Measurements from ENCODE around the gene ADGRD1.

The ADGRD1 gene

DNA sequence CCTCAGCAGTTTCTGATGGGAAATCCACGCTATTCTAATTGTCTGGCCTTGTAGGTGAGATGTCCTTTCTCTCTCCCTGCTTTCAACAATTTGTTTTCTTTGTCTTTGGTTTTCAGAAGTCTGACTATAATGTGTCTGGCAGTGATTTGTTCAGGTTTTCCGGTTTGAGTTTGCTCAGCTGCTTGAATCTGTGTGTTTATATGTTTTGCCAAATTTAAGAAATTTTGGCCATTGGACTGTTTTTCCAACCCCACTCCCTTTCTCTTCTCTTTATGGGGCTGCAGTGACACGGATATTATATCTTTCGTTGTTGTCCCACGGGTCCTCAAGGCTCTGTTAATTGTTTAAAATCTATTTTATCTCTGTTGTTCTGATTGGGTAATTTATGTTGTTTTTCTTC is 105.0 kb downstream of the ADGRD1 start:
- TF ChIP-seq, protein P1, sequence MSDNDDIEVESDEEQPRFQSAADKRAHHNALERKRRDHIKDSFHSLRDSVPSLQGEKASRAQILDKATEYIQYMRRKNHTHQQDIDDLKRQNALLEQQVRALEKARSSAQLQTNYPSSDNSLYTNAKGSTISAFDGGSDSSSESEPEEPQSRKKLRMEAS (IDR thresholded peaks at IDR 0.05; ENCODE audit: low read depth, low read length), result no peak
- H3K4me3 ChIP-seq (ENCODE audit: low read depth, low read length), result no peak overlapping the region
- no peak for DNase-seq (ENCODE audit: low read depth)

DNA sequence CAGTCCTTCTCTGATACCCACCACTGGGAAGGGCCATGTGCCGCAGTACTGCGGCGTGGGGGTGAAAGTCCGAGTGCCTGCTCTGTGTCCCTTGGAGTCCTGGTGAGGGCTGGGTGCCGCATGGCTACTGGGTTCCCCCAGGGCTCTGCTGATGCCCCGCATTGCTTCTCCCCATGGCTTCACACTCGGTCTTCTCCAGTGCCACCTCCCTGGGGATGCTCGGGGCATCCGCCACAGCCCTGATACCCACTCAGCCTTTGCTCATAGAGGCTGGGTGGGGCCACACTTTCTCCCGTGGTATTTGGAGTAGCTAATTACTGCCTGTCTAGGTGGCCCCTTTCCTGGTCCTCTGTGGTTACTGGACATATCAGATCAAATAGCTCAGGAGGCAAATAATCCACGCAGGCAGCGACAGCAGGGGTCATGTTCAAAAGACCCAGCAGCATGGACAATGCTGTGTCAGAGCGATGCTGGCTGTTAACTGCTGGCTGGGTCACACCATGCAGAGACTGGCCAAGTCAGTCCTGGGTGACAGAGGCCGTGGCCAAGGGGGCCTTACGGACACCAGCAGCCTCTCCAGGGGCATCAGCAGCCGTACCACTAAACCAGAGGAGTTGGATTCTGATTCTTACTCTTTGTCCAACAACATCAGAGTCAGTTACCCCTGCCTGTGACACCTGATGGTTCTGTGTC is 106.5 kb downstream of the ADGRD1 start:
- TF ChIP-seq POLR2A (IDR thresholded peaks at IDR 0.05; ENCODE audit: extremely low read depth, insufficient read length), result no peak
- TF ChIP-seq, protein P1 (IDR thresholded peaks at IDR 0.05; ENCODE audit: low read depth, low read length), result no peak
- TF ChIP-seq, protein P2, sequence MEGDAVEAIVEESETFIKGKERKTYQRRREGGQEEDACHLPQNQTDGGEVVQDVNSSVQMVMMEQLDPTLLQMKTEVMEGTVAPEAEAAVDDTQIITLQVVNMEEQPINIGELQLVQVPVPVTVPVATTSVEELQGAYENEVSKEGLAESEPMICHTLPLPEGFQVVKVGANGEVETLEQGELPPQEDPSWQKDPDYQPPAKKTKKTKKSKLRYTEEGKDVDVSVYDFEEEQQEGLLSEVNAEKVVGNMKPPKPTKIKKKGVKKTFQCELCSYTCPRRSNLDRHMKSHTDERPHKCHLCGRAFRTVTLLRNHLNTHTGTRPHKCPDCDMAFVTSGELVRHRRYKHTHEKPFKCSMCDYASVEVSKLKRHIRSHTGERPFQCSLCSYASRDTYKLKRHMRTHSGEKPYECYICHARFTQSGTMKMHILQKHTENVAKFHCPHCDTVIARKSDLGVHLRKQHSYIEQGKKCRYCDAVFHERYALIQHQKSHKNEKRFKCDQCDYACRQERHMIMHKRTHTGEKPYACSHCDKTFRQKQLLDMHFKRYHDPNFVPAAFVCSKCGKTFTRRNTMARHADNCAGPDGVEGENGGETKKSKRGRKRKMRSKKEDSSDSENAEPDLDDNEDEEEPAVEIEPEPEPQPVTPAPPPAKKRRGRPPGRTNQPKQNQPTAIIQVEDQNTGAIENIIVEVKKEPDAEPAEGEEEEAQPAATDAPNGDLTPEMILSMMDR (IDR thresholded peaks at IDR 0.05; ENCODE audit: low read depth, low read length), result no peak
- no peak for TF ChIP-seq MYC (IDR thresholded peaks at IDR 0.05; ENCODE audit: low read depth, low read length)
- no peak for DNase-seq (ENCODE audit: low read depth)
- H3K4me3 ChIP-seq (ENCODE audit: low read depth, low read length), result no peak overlapping the region

DNA sequence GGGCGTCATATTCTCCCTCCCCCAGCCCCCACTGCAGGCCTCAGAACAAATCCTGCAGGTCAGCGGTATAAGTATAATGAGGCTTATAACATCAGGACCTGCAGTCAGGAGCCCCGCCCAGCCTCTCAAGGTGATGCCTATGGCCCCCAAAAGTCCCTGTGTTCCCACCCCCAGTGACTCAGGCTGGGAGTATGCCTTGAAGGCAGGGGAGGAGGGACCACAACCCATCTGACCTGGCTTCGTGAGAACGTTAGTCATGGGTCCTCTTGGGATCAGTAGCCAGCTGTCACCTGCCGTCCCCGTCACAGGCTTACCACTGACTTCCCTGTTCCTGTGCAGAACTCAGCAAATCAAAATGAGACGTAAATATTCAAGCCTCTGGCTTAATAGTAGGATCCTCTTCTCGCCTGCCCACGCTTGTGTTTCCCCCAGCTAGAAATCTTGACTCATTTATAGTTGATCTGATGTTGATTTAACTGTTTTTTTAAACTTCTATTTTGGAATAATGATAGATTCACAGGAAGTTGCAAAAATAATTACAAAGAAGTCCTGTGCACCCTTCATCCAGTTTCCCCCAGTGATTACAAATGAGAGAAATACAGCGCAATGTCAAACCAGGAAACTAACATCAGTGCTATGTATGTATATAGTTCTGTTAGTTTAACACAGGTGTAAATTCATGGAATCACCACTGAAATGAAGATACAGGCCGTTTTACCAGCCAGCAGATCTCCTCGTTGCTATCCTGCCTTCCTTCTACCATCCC is 107.5 kb downstream of the ADGRD1 start:
- TF ChIP-seq, protein P2 (IDR thresholded peaks at IDR 0.05; ENCODE audit: low read depth, low read length), result no peak
- TF ChIP-seq POLR2A (IDR thresholded peaks at IDR 0.05; ENCODE audit: extremely low read depth, insufficient read length) (no peak), MYC (IDR thresholded peaks at IDR 0.05; ENCODE audit: low read depth, low read length) (no peak)
- TF ChIP-seq, protein P1 (IDR thresholded peaks at IDR 0.05; ENCODE audit: low read depth, low read length), result no peak
- DNase-seq (ENCODE audit: low read depth), result peak; percentile 28
- no peak overlapping the region for H3K4me3 ChIP-seq (ENCODE audit: low read depth, low read length)

DNA sequence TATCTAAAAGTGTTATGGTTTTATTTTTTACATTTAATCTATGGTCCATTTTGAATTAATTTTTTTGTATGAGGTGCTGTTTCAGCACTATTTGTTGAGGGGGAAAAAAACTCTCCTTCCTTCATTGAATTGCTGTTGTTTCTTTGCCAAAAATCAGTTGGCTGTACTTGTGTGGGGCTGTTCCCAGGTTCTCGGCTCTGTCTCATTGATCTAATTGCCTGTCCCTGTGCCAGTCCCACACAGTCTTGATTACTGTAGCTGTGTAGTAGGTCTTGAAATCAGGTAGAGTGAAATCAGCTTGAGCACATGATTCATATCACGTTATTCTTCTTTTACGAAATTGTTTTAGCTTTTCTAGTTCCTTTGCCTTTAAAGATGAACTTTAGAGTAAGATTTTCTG is 109.7 kb downstream of the ADGRD1 start:
- DNase-seq (ENCODE audit: low read depth), result no peak
- H3K4me3 ChIP-seq (ENCODE audit: low read depth, low read length), result no peak overlapping the region
- TF ChIP-seq POLR2A (IDR thresholded peaks at IDR 0.05; ENCODE audit: extremely low read depth, insufficient read length), result no peak
- TF ChIP-seq, protein P2 (IDR thresholded peaks at IDR 0.05; ENCODE audit: low read depth, low read length), result no peak
- TF ChIP-seq, protein P1 (IDR thresholded peaks at IDR 0.05; ENCODE audit: low read depth, low read length), result no peak
- no peak for TF ChIP-seq MYC (IDR thresholded peaks at IDR 0.05; ENCODE audit: low read depth, low read length)

DNA sequence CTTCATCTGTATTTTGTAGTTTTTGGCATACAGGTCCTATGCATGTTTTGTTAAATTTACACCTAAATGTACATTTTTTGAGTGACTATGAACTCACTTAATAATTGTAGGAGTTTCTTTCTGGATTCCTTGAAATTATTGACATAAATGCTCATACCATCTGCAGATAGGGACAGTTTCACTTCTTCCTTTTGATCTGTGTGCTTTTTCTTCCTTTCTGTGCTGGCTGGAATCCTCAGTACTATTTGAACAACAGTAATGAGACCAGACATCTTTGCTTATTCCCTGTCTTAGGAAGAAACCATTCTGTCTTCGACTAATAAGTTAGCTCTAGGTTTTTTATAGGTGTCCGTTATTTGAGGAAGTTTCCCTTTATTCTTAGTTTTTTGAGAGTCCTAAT is 110.3 kb downstream of the ADGRD1 start:
- H3K4me3 ChIP-seq (ENCODE audit: low read depth, low read length), result no peak overlapping the region
- TF ChIP-seq, protein P2 (IDR thresholded peaks at IDR 0.05; ENCODE audit: low read depth, low read length), result no peak
- TF ChIP-seq POLR2A (IDR thresholded peaks at IDR 0.05; ENCODE audit: extremely low read depth, insufficient read length) (no peak), MYC (IDR thresholded peaks at IDR 0.05; ENCODE audit: low read depth, low read length) (no peak)
- TF ChIP-seq, protein P1 (IDR thresholded peaks at IDR 0.05; ENCODE audit: low read depth, low read length), result no peak
- no peak for DNase-seq (ENCODE audit: low read depth)

DNA sequence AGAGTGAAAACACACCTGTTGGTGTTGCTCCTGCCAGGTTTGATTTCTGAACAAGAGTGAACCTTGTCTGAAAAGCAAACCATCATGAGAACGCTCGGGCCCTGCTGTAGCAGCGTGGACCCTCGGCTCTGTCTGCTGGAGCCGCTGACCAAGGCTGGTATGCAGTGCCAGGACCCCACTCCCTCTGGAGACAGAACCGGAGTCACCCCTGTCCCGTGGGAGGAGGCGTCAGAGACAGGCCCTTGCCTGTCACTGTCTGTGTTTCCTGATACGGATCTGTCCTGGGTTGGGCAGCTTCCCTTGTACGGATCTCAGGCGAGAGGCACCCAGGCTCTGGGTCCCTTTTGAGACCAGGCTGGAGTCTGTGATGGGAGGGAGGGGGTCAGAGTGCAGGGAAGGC is 111.6 kb downstream of the ADGRD1 start:
- no peak overlapping the region for H3K4me3 ChIP-seq (ENCODE audit: low read depth, low read length)
- TF ChIP-seq, protein P1 (IDR thresholded peaks at IDR 0.05; ENCODE audit: low read depth, low read length), result no peak
- TF ChIP-seq POLR2A (IDR thresholded peaks at IDR 0.05; ENCODE audit: extremely low read depth, insufficient read length) (no peak), MYC (IDR thresholded peaks at IDR 0.05; ENCODE audit: low read depth, low read length) (no peak)
- DNase-seq (ENCODE audit: low read depth), result no peak

All from NB4 (cell line).